WTC11 (cell line): ENCODE results near the gene TBC1D22A.

Source experiments
- CTCF ChIP-seq: fragments of 200-600 bp; IDR thresholded peaks from 2 replicates; pipeline ENCODE4 v1.8.0; 2022; ENCODE audit warnings: antibody characterized with exemption
- IRF2 ChIP-seq: sonication (generic); formaldehyde crosslinking; IDR thresholded peaks from 2 replicates; pipeline ENCODE4 v1.8.0; 2022; ENCODE audit warnings: low read depth, missing genetic modification reagents, borderline replicate concordance
- PRRX2 ChIP-seq: fragments of 250-450 bp; sonication (Bioruptor Pico); IDR thresholded peaks from 2 replicates; pipeline ENCODE4 v1.8.0; 2021; ENCODE audit warnings: mild to moderate bottlenecking
- USF2 ChIP-seq: sonication (generic); formaldehyde crosslinking; IDR thresholded peaks from 2 replicates; pipeline ENCODE4 v1.8.1; 2023; ENCODE audit warnings: mild to moderate bottlenecking, missing genetic modification reagents, moderate library complexity
- ZNF121 ChIP-seq: sonication (generic); formaldehyde crosslinking; IDR thresholded peaks from 2 replicates; pipeline ENCODE4 v1.8.0; 2023; ENCODE audit warnings: missing genetic modification reagents
- ZNF416 ChIP-seq: fragments of 250-450 bp; sonication (Bioruptor Pico); IDR thresholded peaks from 2 replicates; pipeline ENCODE4 v1.9.0; 2021; ENCODE audit warnings: mild to moderate bottlenecking, inconsistent platforms
- TF ChIP-seq, protein P1 (sequence below): sonication (generic); formaldehyde crosslinking; IDR thresholded peaks from 2 replicates; pipeline ENCODE4 v1.8.1; 2023; ENCODE audit warnings: mild to moderate bottlenecking, missing genetic modification reagents
- TF ChIP-seq, protein P2 (sequence below): sonication (generic); formaldehyde crosslinking; IDR thresholded peaks from 2 replicates; pipeline ENCODE4 v1.8.1; 2023; ENCODE audit warnings: mild to moderate bottlenecking, missing genetic modification reagents, borderline replicate concordance
- TF ChIP-seq, protein P3 (sequence below): sonication (generic); formaldehyde crosslinking; IDR thresholded peaks from 2 replicates; pipeline ENCODE4 v1.8.1; 2022; ENCODE audit warnings: low read depth, mild to moderate bottlenecking, moderate library complexity, missing genetic modification reagents, borderline replicate concordance
- TF ChIP-seq, protein P4 (sequence below): sonication (generic); formaldehyde crosslinking; IDR thresholded peaks from 2 replicates; pipeline ENCODE4 v1.8.1; 2022; ENCODE audit warnings: low read depth, missing genetic modification reagents, borderline replicate concordance

GRCh38 chr22:46892866-46893265 lies 130.4 kb downstream of the TBC1D22A start:
- TF ChIP-seq, protein P1, sequence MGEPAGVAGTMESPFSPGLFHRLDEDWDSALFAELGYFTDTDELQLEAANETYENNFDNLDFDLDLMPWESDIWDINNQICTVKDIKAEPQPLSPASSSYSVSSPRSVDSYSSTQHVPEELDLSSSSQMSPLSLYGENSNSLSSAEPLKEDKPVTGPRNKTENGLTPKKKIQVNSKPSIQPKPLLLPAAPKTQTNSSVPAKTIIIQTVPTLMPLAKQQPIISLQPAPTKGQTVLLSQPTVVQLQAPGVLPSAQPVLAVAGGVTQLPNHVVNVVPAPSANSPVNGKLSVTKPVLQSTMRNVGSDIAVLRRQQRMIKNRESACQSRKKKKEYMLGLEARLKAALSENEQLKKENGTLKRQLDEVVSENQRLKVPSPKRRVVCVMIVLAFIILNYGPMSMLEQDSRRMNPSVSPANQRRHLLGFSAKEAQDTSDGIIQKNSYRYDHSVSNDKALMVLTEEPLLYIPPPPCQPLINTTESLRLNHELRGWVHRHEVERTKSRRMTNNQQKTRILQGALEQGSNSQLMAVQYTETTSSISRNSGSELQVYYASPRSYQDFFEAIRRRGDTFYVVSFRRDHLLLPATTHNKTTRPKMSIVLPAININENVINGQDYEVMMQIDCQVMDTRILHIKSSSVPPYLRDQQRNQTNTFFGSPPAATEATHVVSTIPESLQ, result no peak
- TF ChIP-seq CTCF, result no peak
- TF ChIP-seq IRF2 (CRISPR knock-in tag), result no peak
- TF ChIP-seq ZNF121 (CRISPR knock-in tag), result no peak
- no peak for TF ChIP-seq USF2 (CRISPR knock-in tag)
- TF ChIP-seq, protein P2, sequence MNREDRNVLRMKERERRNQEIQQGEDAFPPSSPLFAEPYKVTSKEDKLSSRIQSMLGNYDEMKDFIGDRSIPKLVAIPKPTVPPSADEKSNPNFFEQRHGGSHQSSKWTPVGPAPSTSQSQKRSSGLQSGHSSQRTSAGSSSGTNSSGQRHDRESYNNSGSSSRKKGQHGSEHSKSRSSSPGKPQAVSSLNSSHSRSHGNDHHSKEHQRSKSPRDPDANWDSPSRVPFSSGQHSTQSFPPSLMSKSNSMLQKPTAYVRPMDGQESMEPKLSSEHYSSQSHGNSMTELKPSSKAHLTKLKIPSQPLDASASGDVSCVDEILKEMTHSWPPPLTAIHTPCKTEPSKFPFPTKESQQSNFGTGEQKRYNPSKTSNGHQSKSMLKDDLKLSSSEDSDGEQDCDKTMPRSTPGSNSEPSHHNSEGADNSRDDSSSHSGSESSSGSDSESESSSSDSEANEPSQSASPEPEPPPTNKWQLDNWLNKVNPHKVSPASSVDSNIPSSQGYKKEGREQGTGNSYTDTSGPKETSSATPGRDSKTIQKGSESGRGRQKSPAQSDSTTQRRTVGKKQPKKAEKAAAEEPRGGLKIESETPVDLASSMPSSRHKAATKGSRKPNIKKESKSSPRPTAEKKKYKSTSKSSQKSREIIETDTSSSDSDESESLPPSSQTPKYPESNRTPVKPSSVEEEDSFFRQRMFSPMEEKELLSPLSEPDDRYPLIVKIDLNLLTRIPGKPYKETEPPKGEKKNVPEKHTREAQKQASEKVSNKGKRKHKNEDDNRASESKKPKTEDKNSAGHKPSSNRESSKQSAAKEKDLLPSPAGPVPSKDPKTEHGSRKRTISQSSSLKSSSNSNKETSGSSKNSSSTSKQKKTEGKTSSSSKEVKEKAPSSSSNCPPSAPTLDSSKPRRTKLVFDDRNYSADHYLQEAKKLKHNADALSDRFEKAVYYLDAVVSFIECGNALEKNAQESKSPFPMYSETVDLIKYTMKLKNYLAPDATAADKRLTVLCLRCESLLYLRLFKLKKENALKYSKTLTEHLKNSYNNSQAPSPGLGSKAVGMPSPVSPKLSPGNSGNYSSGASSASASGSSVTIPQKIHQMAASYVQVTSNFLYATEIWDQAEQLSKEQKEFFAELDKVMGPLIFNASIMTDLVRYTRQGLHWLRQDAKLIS (CRISPR knock-in tag), result no peak
- TF ChIP-seq PRRX2 (CRISPR knock-in tag), result no peak
- TF ChIP-seq, protein P3, sequence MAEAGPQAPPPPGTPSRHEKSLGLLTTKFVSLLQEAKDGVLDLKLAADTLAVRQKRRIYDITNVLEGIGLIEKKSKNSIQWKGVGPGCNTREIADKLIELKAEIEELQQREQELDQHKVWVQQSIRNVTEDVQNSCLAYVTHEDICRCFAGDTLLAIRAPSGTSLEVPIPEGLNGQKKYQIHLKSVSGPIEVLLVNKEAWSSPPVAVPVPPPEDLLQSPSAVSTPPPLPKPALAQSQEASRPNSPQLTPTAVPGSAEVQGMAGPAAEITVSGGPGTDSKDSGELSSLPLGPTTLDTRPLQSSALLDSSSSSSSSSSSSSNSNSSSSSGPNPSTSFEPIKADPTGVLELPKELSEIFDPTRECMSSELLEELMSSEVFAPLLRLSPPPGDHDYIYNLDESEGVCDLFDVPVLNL (CRISPR knock-in tag), result no peak
- TF ChIP-seq ZNF416 (CRISPR knock-in tag), result no peak
- TF ChIP-seq, protein P4, sequence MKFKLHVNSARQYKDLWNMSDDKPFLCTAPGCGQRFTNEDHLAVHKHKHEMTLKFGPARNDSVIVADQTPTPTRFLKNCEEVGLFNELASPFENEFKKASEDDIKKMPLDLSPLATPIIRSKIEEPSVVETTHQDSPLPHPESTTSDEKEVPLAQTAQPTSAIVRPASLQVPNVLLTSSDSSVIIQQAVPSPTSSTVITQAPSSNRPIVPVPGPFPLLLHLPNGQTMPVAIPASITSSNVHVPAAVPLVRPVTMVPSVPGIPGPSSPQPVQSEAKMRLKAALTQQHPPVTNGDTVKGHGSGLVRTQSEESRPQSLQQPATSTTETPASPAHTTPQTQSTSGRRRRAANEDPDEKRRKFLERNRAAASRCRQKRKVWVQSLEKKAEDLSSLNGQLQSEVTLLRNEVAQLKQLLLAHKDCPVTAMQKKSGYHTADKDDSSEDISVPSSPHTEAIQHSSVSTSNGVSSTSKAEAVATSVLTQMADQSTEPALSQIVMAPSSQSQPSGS (CRISPR knock-in tag), result no peak
